Measurements from ENCODE around the gene ISLR. TPM values are rescaled to one million over a fixed set of nuclear protein-coding genes. Genes with fewer than 3 reads are reported as not detected.

Gene ISLR
- total and polyA plus RNA-seq, 7 experiments from 2014 or later: not detected

GRCh38 chr15:74211656-74212055 lies 38.1 kb downstream of the ISLR start:
- intact Hi-C loops (cut with micrococcal nuclease): no loop called here
- H3K4me3 ChIP-seq (ENCODE audit: low read length): no peak overlapping the region

GRCh38 chr15:74212494-74212893 lies 39.0 kb downstream of the ISLR start:
- no peak overlapping the region for H3K27ac ChIP-seq (ENCODE audit: low read depth, low read length)
- DNase-seq (no peak), ATAC-seq (no peak)
- no peak overlapping the region for H3K4me3 ChIP-seq (ENCODE audit: low read length)
- peaks cover 0 to 3% (median 0%) of the 10 kb centered on the region in 5 donors for H3K36me3 Mint-ChIP-seq
- no peaks in the 10 kb centered on the region for H3K36me3 ChIP-seq (ENCODE audit: control insufficient read depth in 2 of 3, insufficient read depth in 3 of 3, low read length in 3 of 3)
- H3K27ac Mint-ChIP-seq: no peak overlapping the region
- H3K27me3 Mint-ChIP-seq: peaks cover 0 to 12% (median 5%) of the 10 kb centered on the region in 5 donors
- POLR2A ChIA-PET: no interaction called here
- CTCF ChIA-PET: no interaction called here
- no peaks in the 10 kb centered on the region for H3K27me3 ChIP-seq (ENCODE audit: control insufficient read depth in 2 of 2, insufficient read depth in 2 of 2, low read length in 2 of 2)
- no peaks in the 10 kb centered on the region for H3K4me1 ChIP-seq (ENCODE audit: control insufficient read depth in 2 of 2, insufficient read depth in 2 of 2, low read length in 2 of 2)
- peaks cover 0 to 4% (median 0%) of the 10 kb centered on the region in 11 donors for H3K9me3 Mint-ChIP-seq
- H3K4me3 Mint-ChIP-seq: no peak overlapping the region
- no peaks in the 10 kb centered on the region for H3K9me3 ChIP-seq (ENCODE audit: control insufficient read depth in 2 of 3, low read length in 3 of 3)
- H3K4me1 Mint-ChIP-seq: peaks cover 0 to 1% (median 0%) of the 10 kb centered on the region in 7 donors
- intact Hi-C loops (cut with micrococcal nuclease): no loop called here

More at GRCh38 chr15:74211656-74212055, 38.1 kb downstream of the ISLR start:
- H3K36me3 ChIP-seq (ENCODE audit: control insufficient read depth in 2 of 3, insufficient read depth in 3 of 3, low read length in 3 of 3): no peaks in the 10 kb centered on the region
- DNase-seq: no peak
- H3K27me3 Mint-ChIP-seq: peaks cover 4 to 20% (median 6%) of the 10 kb centered on the region in 5 donors
- peaks cover 0 to 1% (median 0%) of the 10 kb centered on the region in 7 donors for H3K4me1 Mint-ChIP-seq
- no peaks in the 10 kb centered on the region for H3K27me3 ChIP-seq (ENCODE audit: control insufficient read depth in 2 of 2, insufficient read depth in 2 of 2, low read length in 2 of 2)
- ATAC-seq: no peak
- ChIA-PET CTCF (no interaction called here), POLR2A (no interaction called here)
- H3K9me3 ChIP-seq (ENCODE audit: control insufficient read depth in 2 of 3, low read length in 3 of 3): no peaks in the 10 kb centered on the region
- no peaks in the 10 kb centered on the region for H3K4me1 ChIP-seq (ENCODE audit: control insufficient read depth in 2 of 2, insufficient read depth in 2 of 2, low read length in 2 of 2)
- no peak overlapping the region for H3K4me3 Mint-ChIP-seq
- no peak overlapping the region for H3K27ac ChIP-seq (ENCODE audit: low read depth, low read length)
- H3K36me3 Mint-ChIP-seq: peaks cover 0 to 3% (median 0%) of the 10 kb centered on the region in 5 donors
- H3K9me3 Mint-ChIP-seq: peaks cover 0 to 4% (median 0%) of the 10 kb centered on the region in 11 donors
- H3K27ac Mint-ChIP-seq: no peak overlapping the region

- CTCF ChIA-PET: no interaction called here
- intact Hi-C loops (cut with micrococcal nuclease): no loop called here
- ATAC-seq (no peak), DNase-seq (no peak)
- no peak overlapping the region for H3K4me3 Mint-ChIP-seq
- H3K27ac Mint-ChIP-seq: no peak overlapping the region
- no peaks in the 10 kb centered on the region for H3K27me3 ChIP-seq (ENCODE audit: control insufficient read depth in 2 of 2, insufficient read depth in 2 of 2, low read length in 2 of 2)
- peaks cover 0 to 1% (median 0%) of the 10 kb centered on the region in 7 donors for H3K4me1 Mint-ChIP-seq
- no peaks in the 10 kb centered on the region for H3K36me3 ChIP-seq (ENCODE audit: control insufficient read depth in 2 of 3, insufficient read depth in 3 of 3, low read length in 3 of 3)
- no peak overlapping the region for H3K4me3 ChIP-seq (ENCODE audit: low read length)
- H3K4me1 ChIP-seq (ENCODE audit: control insufficient read depth in 2 of 2, insufficient read depth in 2 of 2, low read length in 2 of 2): no peaks in the 10 kb centered on the region
- peaks cover 0 to 7% (median 5%) of the 10 kb centered on the region in 5 donors for H3K27me3 Mint-ChIP-seq
- POLR2A ChIA-PET: no interaction called here
- H3K36me3 Mint-ChIP-seq: peaks cover 0 to 3% (median 0%) of the 10 kb centered on the region in 5 donors
- no peaks in the 10 kb centered on the region for H3K9me3 ChIP-seq (ENCODE audit: control insufficient read depth in 2 of 3, low read length in 3 of 3)
- H3K27ac ChIP-seq (ENCODE audit: low read depth, low read length): no peak overlapping the region
- peaks cover 0 to 4% (median 0%) of the 10 kb centered on the region in 11 donors for H3K9me3 Mint-ChIP-seq
Measured at GRCh38 chr15:74213858-74214284, 40.4 kb downstream of the ISLR start.

GRCh38 chr15:74214324-74215021 lies 41.0 kb downstream of the ISLR start:
- H3K27me3 ChIP-seq (ENCODE audit: control insufficient read depth in 2 of 2, insufficient read depth in 2 of 2, low read length in 2 of 2): no peaks in the 10 kb centered on the region
- CTCF ChIA-PET: no interaction called here
- no peak for DNase-seq
- no peak overlapping the region for H3K4me3 ChIP-seq (ENCODE audit: low read length)
- H3K27ac Mint-ChIP-seq: no peak overlapping the region
- ATAC-seq: no peak
- H3K36me3 ChIP-seq (ENCODE audit: control insufficient read depth in 2 of 3, insufficient read depth in 3 of 3, low read length in 3 of 3): no peaks in the 10 kb centered on the region
- no peak overlapping the region for H3K4me3 Mint-ChIP-seq
- peaks cover 0 to 4% (median 0%) of the 10 kb centered on the region in 11 donors for H3K9me3 Mint-ChIP-seq
- no peaks in the 10 kb centered on the region for H3K9me3 ChIP-seq (ENCODE audit: control insufficient read depth in 2 of 3, low read length in 3 of 3)
- POLR2A ChIA-PET: no interaction called here
- peaks cover 0 to 1% (median 0%) of the 10 kb centered on the region in 7 donors for H3K4me1 Mint-ChIP-seq
- peaks cover 2 to 10% (median 5%) of the 10 kb centered on the region in 5 donors for H3K27me3 Mint-ChIP-seq
- no peak overlapping the region for H3K27ac ChIP-seq (ENCODE audit: low read depth, low read length)
- peaks cover 0 to 3% (median 0%) of the 10 kb centered on the region in 5 donors for H3K36me3 Mint-ChIP-seq
- no peaks in the 10 kb centered on the region for H3K4me1 ChIP-seq (ENCODE audit: control insufficient read depth in 2 of 2, insufficient read depth in 2 of 2, low read length in 2 of 2)
- intact Hi-C loops (cut with micrococcal nuclease): no loop called here

GRCh38 chr15:74215958-74216357 lies 42.4 kb downstream of the ISLR start:
- ATAC-seq: no peak
- Histone ChIP-seq H3K9me3 (ENCODE audit: control insufficient read depth in 2 of 3, low read length in 3 of 3) (no peaks in the 10 kb centered on the region), H3K27me3 (ENCODE audit: control insufficient read depth in 2 of 2, insufficient read depth in 2 of 2, low read length in 2 of 2) (no peaks in the 10 kb centered on the region), H3K36me3 (ENCODE audit: control insufficient read depth in 2 of 3, insufficient read depth in 3 of 3, low read length in 3 of 3) (no peaks in the 10 kb centered on the region), H3K4me3 (ENCODE audit: low read length) (no peak overlapping the region), H3K27ac (ENCODE audit: low read depth, low read length) (no peak overlapping the region), H3K4me1 (ENCODE audit: control insufficient read depth in 2 of 2, insufficient read depth in 2 of 2, low read length in 2 of 2) (no peaks in the 10 kb centered on the region)
- ChIA-PET CTCF (no interaction called here), POLR2A (no interaction called here)
- Mint-ChIP-seq H3K27ac (no peak overlapping the region), H3K27me3 (peaks cover 5 to 15% (median 12%) of the 10 kb centered on the region in 5 donors), H3K4me3 (no peak overlapping the region), H3K9me3 (peaks cover 0 to 4% (median 0%) of the 10 kb centered on the region in 11 donors), H3K36me3 (peaks cover 0 to 3% (median 0%) of the 10 kb centered on the region in 5 donors), H3K4me1 (peaks cover 0 to 1% (median 0%) of the 10 kb centered on the region in 7 donors)
- no peak for DNase-seq
- intact Hi-C loops (cut with micrococcal nuclease): no loop called here

GRCh38 chr15:74216949-74217348 lies 43.4 kb downstream of the ISLR start:
- Mint-ChIP-seq H3K27ac (no peak overlapping the region), H3K4me1 (no peaks in the 10 kb centered on the region), H3K4me3 (no peak overlapping the region), H3K9me3 (no peaks in the 10 kb centered on the region), H3K36me3 (no peaks in the 10 kb centered on the region), H3K27me3 (peaks cover 7 to 15% (median 13%) of the 10 kb centered on the region in 5 donors)
- intact Hi-C loops (cut with micrococcal nuclease): no loop called here
- Histone ChIP-seq H3K27me3 (ENCODE audit: control insufficient read depth in 2 of 2, insufficient read depth in 2 of 2, low read length in 2 of 2) (no peaks in the 10 kb centered on the region), H3K4me3 (ENCODE audit: low read length) (no peak overlapping the region), H3K9me3 (ENCODE audit: control insufficient read depth in 2 of 3, low read length in 3 of 3) (no peaks in the 10 kb centered on the region), H3K4me1 (ENCODE audit: control insufficient read depth in 2 of 2, insufficient read depth in 2 of 2, low read length in 2 of 2) (no peaks in the 10 kb centered on the region), H3K27ac (ENCODE audit: low read depth, low read length) (no peak overlapping the region), H3K36me3 (ENCODE audit: control insufficient read depth in 2 of 3, insufficient read depth in 3 of 3, low read length in 3 of 3) (no peaks in the 10 kb centered on the region)
- ATAC-seq (no peak), DNase-seq (no peak)
- ChIA-PET POLR2A (no interaction called here), CTCF (no interaction called here)
